Calu3 (cell line): ENCODE data around the gene ZMYND19. TPM values are rescaled to one million over a fixed set of nuclear protein-coding genes. Genes with fewer than 3 reads are reported as not detected.

Experiments used
- Bru-seq: library from RNA; stranded (reverse); fragments of 400-500 nt; gene quantifications from one replicate; lab custom pipeline; 2021; lab: Mats Ljungman, UMichigan
- BruChase-seq, 2 experiments: library from RNA; stranded (reverse); fragments of 400-500 nt; gene quantifications; one replicate each; lab custom pipeline; 2021; lab: Mats Ljungman, UMichigan
- BruUV-seq: library from RNA; stranded (reverse); fragments of 400-500 nt; replicated peaks from 2 replicates; lab custom pipeline; 2021; lab: Mats Ljungman, UMichigan
- CTCF ChIA-PET: fragments of 300-600 bp; sonication (Branson Sonifier 250); formaldehyde crosslinking; loops from one replicate; lab custom pipeline; 2022; ENCODE audit warnings: antibody characterized with exemption; lab: Charles Lee
- DNase-seq: peaks from one replicate; pipeline ENCODE4 v3.0.0; 2022
- H3K27ac Mint-ChIP-seq: one replicate; pipeline ENCODE4 v1.8.0; 2022; ENCODE audit warnings: mixed read lengths; ENCODE audit not compliant: unreplicated experiment
- H3K27me3 Mint-ChIP-seq: one replicate; pipeline ENCODE4 v1.8.0; 2022; ENCODE audit warnings: mixed read lengths; ENCODE audit not compliant: unreplicated experiment
- H3K36me3 Mint-ChIP-seq: one replicate; pipeline ENCODE4 v1.8.0; 2022; ENCODE audit warnings: mild to moderate bottlenecking, moderate library complexity, mixed read lengths; ENCODE audit not compliant: insufficient read depth, unreplicated experiment
- H3K4me1 Mint-ChIP-seq: one replicate; pipeline ENCODE4 v1.8.0; 2022; ENCODE audit warnings: mild to moderate bottlenecking, low read depth, mixed read lengths; ENCODE audit not compliant: unreplicated experiment
- H3K4me3 Mint-ChIP-seq: one replicate; pipeline ENCODE4 v1.8.0; 2022; ENCODE audit warnings: mild to moderate bottlenecking, low read depth, moderate library complexity, mixed read lengths; ENCODE audit not compliant: unreplicated experiment
- H3K9me3 Mint-ChIP-seq: one replicate; pipeline ENCODE4 v1.8.0; 2022; ENCODE audit warnings: low read depth, mixed read lengths; ENCODE audit not compliant: unreplicated experiment
- intact Hi-C: fragments of 100-400 bp; cut with micrococcal nuclease; formaldehyde crosslinking; loops from one replicate; pipeline ENCODE4 v1.10.0; 2022; ENCODE audit not compliant: unreplicated experiment
- long read RNA-seq: library from polyadenylated mRNA; stranded (forward); transcript quantifications from one replicate; pipeline ENCODE4 v2.0.0, GENCODE V29; 2022
- total RNA-seq: library from RNA; stranded (reverse); gene quantifications from 2 replicates; pipeline ENCODE4 v1.2.3, GENCODE V29; 2022
- TF ChIP-seq, protein P1 (sequence below): fragments of 200-600 bp; IDR thresholded peaks from one replicate; pipeline ENCODE4 v1.8.0; 2022; ENCODE audit warnings: antibody characterized with exemption; ENCODE audit not compliant: unreplicated experiment

The ZMYND19 gene
- total RNA-seq, result 30.0 and 31.7 TPM in 2 replicates
- percentile 68 among the genes with signal in this experiment for Bru-seq, nascent RNA
- percentile 66 among the genes with signal in this experiment for BruChase-seq, experiment 1, labeled RNA remaining after a 6-hour chase
- BruChase-seq, experiment 2, labeled RNA remaining after a 2-hour chase, result percentile 72 among the genes with signal in this experiment
- long read RNA-seq, transcript ZMYND19-201 (6 exons, 1,375 nt), result major isoform, 22 of 30 reads
- long read RNA-seq, partial matches to known transcripts, result 5 of 30 reads
- long read RNA-seq, other reads (novel, unspliced or antisense), result 3 of 30 reads

DNA sequence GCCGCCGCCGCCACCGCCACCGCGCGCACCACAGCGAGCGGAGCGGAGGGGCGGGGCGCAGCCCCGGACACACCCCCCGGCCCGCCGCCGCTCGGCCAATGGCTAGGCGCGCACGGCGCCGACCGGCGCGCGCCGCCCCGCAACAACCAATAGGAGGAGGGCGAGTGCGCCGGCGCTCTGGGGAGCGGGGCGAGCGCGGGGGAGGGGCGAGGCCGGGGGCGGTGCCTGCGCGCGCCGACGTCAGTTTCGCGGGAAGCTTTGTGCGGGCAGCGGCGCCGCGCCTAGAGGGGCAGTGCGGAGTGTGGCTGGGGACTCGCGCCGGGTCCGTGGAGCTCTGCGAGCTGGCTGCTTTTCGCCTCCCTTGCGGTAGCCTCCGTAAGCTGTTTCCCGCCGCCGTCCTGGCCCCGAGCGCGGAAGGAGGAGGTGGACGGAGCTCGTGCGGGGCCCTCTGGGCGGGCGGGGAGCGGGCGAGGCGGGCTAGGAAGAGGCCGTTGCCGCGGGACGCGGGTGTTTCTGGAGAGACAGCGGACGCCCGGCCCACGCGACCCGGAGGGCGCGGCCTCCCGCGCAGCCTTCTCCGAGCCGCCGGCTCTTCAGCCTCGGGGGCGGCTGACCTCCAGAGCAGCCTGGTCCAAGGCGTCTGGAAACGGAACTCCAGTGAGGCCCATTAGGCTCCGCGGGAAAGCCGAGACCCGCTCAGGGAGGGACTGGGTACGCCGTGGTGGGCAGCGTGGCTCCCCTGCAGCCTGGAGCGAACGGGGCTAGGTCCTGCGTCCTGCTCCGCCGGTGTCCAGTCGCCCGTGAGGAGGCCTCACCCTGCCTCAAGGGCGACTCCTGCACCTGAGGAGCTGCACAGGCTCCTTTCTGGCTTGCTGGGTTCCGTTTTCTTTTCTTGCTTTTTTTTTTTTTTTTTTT, at the start of gene ZMYND19:
Gene ZMYND19 (minus strand): TSS at position 44 of the 915 bp plus-strand sequence. CDS start 249 bp downstream, outside the sequence.
- Mint-ChIP-seq H3K27me3 (no peaks in the 10 kb centered on the region), H3K4me1 (peaks cover 7% of the 10 kb centered on the region), H3K9me3 (no peaks in the 10 kb centered on the region), H3K36me3 (peaks cover 38% of the 10 kb centered on the region), H3K27ac (peak within 1 kb of the TSS; percentile 13), H3K4me3 (peak within 1 kb of the TSS; percentile 74)
- intact Hi-C loops, result no loop called here
- TF ChIP-seq, protein P1, sequence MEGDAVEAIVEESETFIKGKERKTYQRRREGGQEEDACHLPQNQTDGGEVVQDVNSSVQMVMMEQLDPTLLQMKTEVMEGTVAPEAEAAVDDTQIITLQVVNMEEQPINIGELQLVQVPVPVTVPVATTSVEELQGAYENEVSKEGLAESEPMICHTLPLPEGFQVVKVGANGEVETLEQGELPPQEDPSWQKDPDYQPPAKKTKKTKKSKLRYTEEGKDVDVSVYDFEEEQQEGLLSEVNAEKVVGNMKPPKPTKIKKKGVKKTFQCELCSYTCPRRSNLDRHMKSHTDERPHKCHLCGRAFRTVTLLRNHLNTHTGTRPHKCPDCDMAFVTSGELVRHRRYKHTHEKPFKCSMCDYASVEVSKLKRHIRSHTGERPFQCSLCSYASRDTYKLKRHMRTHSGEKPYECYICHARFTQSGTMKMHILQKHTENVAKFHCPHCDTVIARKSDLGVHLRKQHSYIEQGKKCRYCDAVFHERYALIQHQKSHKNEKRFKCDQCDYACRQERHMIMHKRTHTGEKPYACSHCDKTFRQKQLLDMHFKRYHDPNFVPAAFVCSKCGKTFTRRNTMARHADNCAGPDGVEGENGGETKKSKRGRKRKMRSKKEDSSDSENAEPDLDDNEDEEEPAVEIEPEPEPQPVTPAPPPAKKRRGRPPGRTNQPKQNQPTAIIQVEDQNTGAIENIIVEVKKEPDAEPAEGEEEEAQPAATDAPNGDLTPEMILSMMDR, result no peak
- no TSS peak for BruUV-seq
- peak; percentile 89 for DNase-seq
- CTCF ChIA-PET, result interaction anchor here (0.8 to 1.2 kb wide), 2 partner anchors 11 to 30 kb away, joined by 3 read pairs; no protein-coding TSS in a partner anchor

DNA sequence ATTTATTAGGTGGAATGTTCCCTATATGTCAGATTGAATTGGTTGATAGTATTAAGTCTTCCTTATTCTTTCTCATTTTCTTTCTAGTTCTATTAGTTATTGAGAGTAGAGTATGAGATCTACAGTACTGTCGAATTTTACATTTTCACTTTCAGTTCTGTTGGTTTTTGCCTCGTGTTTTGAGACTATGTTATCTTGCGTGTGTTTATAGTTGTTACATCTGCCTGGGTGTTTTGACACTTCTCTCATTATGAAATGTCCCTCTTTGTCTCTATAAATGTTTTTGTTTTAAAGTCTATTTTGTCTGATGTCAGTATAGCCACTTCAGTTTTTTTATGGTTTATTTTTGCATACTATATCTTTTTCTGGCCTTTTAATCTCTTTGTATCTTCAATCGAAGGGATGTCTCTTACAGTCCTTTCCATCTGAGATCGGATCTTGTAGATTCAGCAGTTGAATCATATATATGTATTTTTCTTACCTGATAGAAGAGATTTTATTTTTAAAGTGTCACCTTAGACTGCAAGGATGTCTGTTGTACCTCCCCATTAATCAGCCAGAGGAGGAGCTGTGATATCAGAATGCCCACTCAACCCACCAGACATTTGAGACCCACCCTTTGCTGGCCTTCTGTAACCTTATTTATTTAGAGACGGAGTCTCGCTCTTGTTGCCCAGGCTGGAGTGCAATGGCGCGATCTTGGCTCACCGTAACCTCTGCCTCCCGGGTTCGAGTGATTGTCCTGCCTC, 49.2 kb upstream of the ZMYND19 start:
- intact Hi-C loops, result no loop called here
- TF ChIP-seq, protein P1, result no peak

DNA sequence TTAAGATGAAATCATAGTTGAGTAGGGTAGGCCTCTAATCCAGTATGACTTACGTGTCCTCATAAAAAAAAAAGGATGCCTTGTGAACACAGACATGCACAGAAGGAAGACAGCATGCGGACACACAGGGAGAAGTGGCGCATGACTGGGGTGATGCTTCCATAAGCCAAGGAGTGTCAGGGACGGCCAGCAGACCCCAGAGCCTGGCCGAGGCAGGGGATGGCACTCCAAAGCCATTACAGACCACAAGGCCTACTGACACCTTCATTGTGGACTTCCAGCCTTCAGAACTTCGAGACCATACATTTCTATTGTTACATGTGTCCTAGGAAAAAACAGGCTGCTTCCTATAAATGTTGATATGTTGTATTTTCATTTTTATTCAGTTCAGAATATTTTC, 48.4 kb upstream of the ZMYND19 start:
- intact Hi-C loops, result no loop called here
- Mint-ChIP-seq H3K36me3 (peaks cover 4% of the 10 kb centered on the region), H3K4me3 (no peak overlapping the region), H3K9me3 (no peaks in the 10 kb centered on the region), H3K4me1 (peaks cover 8% of the 10 kb centered on the region), H3K27ac (no peak overlapping the region), H3K27me3 (no peaks in the 10 kb centered on the region)
- TF ChIP-seq, protein P1, result no peak
- CTCF ChIA-PET, result no interaction called here
- BruUV-seq, result no TSS peak
- DNase-seq, result no peak

More for the DNA sequence above, 49.2 kb upstream of the ZMYND19 start:
- Mint-ChIP-seq H3K4me1 (peaks cover 8% of the 10 kb centered on the region), H3K9me3 (no peaks in the 10 kb centered on the region), H3K27me3 (no peaks in the 10 kb centered on the region), H3K27ac (no peak overlapping the region), H3K4me3 (no peak overlapping the region), H3K36me3 (peaks cover 8% of the 10 kb centered on the region)
- no TSS peak for BruUV-seq
- no peak for DNase-seq
- CTCF ChIA-PET, result no interaction called here

DNA sequence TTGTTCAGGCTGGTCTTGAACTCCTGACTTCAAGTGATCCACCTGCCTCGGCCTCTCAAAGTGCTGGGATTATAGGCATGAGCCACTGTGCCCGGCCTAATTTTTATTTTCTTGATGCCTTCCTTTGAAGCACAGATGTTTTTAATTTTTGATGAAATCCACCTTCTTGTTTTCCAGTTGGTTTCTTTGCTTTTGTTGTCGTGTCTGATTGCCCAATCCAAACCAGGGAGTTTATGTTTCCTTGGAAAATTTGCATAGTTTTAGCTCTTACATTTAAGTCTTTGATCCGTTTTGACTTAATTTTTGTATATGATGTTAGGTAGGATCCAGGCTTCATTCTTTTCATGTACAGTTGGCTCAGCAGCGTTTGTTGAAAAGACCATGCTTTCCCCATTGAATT, 43.7 kb upstream of the ZMYND19 start:
- H3K4me1 Mint-ChIP-seq, result peaks cover 12% of the 10 kb centered on the region
- intact Hi-C loops, result no loop called here
- H3K27ac Mint-ChIP-seq, result no peak overlapping the region
- no peaks in the 10 kb centered on the region for H3K27me3 Mint-ChIP-seq
- H3K4me3 Mint-ChIP-seq, result no peak overlapping the region
- no peaks in the 10 kb centered on the region for H3K36me3 Mint-ChIP-seq
- no TSS peak for BruUV-seq
- DNase-seq, result no peak
- CTCF ChIA-PET, result no interaction called here
- H3K9me3 Mint-ChIP-seq, result no peaks in the 10 kb centered on the region
- TF ChIP-seq, protein P1, result no peak
